GM12874 (cell line): ENCODE results near the gene CSTPP1.

Experiments used
- CTCF ChIP-seq: IDR thresholded peaks from 2 replicates; pipeline ENCODE4 v1.5.1; 2011; ENCODE audit warnings: low read depth, mild to moderate bottlenecking, control low read depth, low read length, moderate library complexity; ENCODE audit not compliant: insufficient read depth

CSTPP1 gene

GRCh38 chr11:47021965-47022364 is 85.4 kb downstream of the CSTPP1 start:
- no peak for TF ChIP-seq CTCF

- no peak for TF ChIP-seq CTCF
Observed at GRCh38 chr11:47028195-47029093, 91.9 kb downstream of the CSTPP1 start.

GRCh38 chr11:47033439-47033838 is 96.9 kb downstream of the CSTPP1 start:
- TF ChIP-seq CTCF, result no peak

DNA sequence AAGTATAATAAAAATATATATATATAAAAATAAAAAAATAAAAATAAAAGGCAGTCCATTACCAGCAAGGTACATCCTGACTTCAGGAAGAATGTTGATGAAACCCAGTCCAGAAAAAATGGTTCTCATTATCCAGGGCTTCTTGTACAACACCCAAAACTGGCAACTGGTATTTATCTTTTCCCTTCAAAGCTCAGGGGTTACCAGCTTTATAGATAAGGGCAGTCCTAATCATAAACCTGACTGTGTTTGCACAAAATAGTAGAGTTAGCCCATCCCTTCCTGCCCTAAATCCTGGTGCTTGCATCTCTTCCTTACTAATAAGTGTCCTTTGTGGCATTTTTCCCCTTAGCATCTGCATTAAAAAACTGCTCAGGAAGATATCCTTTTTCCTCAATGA is 97.5 kb downstream of the CSTPP1 start:
- no peak for TF ChIP-seq CTCF

- no peak for TF ChIP-seq CTCF
Observed at GRCh38 chr11:47035108-47035507, 98.5 kb downstream of the CSTPP1 start.

- TF ChIP-seq CTCF, result no peak
Observed at GRCh38 chr11:47044119-47044518, 107.6 kb downstream of the CSTPP1 start.

DNA sequence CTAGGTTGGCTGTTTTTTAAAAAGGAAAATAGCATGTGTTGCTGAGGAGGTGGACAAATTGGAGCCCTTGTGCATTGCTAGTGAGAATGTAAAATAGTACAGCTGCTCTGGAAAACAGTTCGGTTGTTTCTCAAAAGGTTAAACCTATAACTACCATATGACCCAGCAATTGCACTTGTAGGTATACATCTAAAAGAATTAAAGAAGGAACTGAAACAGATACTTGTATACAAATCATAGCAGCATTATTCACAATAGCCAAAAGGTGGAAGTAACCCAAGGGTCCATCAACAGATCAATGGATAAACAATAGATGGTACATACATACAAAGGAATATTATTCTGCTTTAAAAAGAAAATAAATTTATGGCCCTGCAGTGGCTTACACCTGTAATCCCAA is 111.4 kb downstream of the CSTPP1 start:
- no peak for TF ChIP-seq CTCF
